GM15510 (cell line): ENCODE measurements around the gene STXBP4.

Experiments
- POLR2A ChIP-seq: IDR thresholded peaks from 3 replicates; pipeline ENCODE4 v1.6.1; 2011; ENCODE audit warnings: borderline replicate concordance; ENCODE audit not compliant: insufficient read length; ENCODE audit errors: extremely low read depth

The STXBP4 gene

GRCh38 chr17:54967621-54968261 lies 824 bp upstream of the STXBP4 start:
- TF ChIP-seq POLR2A = no peak

GRCh38 chr17:54968988-54969332 lies 395 bp downstream of the STXBP4 start:
- TF ChIP-seq POLR2A = no peak

GRCh38 chr17:54969658-54970572 lies 1.4 kb downstream of the STXBP4 start:
- no peak for TF ChIP-seq POLR2A

- no peak for TF ChIP-seq POLR2A
These were observed 2.6 kb downstream of the STXBP4 start for GRCh38 chr17:54971147-54971546.

- no peak for TF ChIP-seq POLR2A
These were observed 3.3 kb downstream of the STXBP4 start for GRCh38 chr17:54971901-54972300.

GRCh38 chr17:54972406-54973138 lies 4.0 kb downstream of the STXBP4 start:
- TF ChIP-seq POLR2A = no peak

- TF ChIP-seq POLR2A = no peak
These were observed 6.2 kb downstream of the STXBP4 start for GRCh38 chr17:54974759-54975158.

GRCh38 chr17:54976316-54976715 lies 7.8 kb downstream of the STXBP4 start:
- no peak for TF ChIP-seq POLR2A

GRCh38 chr17:54977744-54978143 lies 9.2 kb downstream of the STXBP4 start:
- no peak for TF ChIP-seq POLR2A

- TF ChIP-seq POLR2A = no peak
These were observed 11.1 kb downstream of the STXBP4 start for GRCh38 chr17:54979657-54980056.

- no peak for TF ChIP-seq POLR2A
These were observed 11.8 kb downstream of the STXBP4 start for GRCh38 chr17:54980375-54980774.

GRCh38 chr17:54982399-54982798 lies 13.8 kb downstream of the STXBP4 start:
- TF ChIP-seq POLR2A = no peak

GRCh38 chr17:54983260-54983659 lies 14.7 kb downstream of the STXBP4 start:
- TF ChIP-seq POLR2A = no peak

GRCh38 chr17:54985476-54985875 lies 16.9 kb downstream of the STXBP4 start:
- no peak for TF ChIP-seq POLR2A

GRCh38 chr17:54990118-54990517 lies 21.6 kb downstream of the STXBP4 start:
- no peak for TF ChIP-seq POLR2A
